H9 (cell line): ENCODE data around the gene CTH. TPM values are rescaled to one million over a fixed set of nuclear protein-coding genes. Genes with fewer than 3 reads are reported as not detected.

Source experiments
- DNase-seq: peaks from one replicate; pipeline ENCODE4 v3.0.0-alpha.2; 2017
- H2AFZ ChIP-seq: one replicate; pipeline ENCODE4 v1.6.1; 2013; ENCODE audit warnings: mild to moderate bottlenecking, low read length, control low read depth, moderate library complexity
- H2AK5ac ChIP-seq: 2 replicates; pipeline ENCODE4 v1.6.1; 2013; ENCODE audit warnings: low read length, control low read depth, mixed read lengths; ENCODE audit not compliant: insufficient read length
- H2BK120ac ChIP-seq: one replicate; pipeline ENCODE4 v1.6.1; 2013; ENCODE audit warnings: low read depth, mild to moderate bottlenecking, low read length, control low read depth, inconsistent platforms; ENCODE audit not compliant: poor library complexity, severe bottlenecking
- H2BK12ac ChIP-seq: 2 replicates; pipeline ENCODE4 v1.6.1; 2013; ENCODE audit warnings: low read length, control low read depth, mixed read lengths, low read depth; ENCODE audit not compliant: insufficient read length
- H2BK15ac ChIP-seq: 2 replicates; pipeline ENCODE4 v1.6.1; 2013; ENCODE audit warnings: low read depth, low read length, control low read depth
- H2BK20ac ChIP-seq: one replicate; pipeline ENCODE4 v1.6.1; 2013; ENCODE audit warnings: low read depth, mild to moderate bottlenecking, low read length, control low read depth, inconsistent platforms; ENCODE audit not compliant: poor library complexity, severe bottlenecking
- H2BK5ac ChIP-seq: 2 replicates; pipeline ENCODE4 v1.6.1; 2013; ENCODE audit warnings: low read length, control low read depth, mixed read lengths; ENCODE audit not compliant: insufficient read length
- H3K14ac ChIP-seq: 2 replicates; pipeline ENCODE4 v1.6.1; 2013; ENCODE audit warnings: low read length, control low read depth; ENCODE audit not compliant: insufficient read depth
- H3K18ac ChIP-seq: 2 replicates; pipeline ENCODE4 v1.6.1; 2013; ENCODE audit warnings: low read depth, mild to moderate bottlenecking, mixed read lengths, low read length, control low read depth; ENCODE audit not compliant: insufficient read length
- H3K23ac ChIP-seq: 2 replicates; pipeline ENCODE4 v1.6.1; 2013; ENCODE audit warnings: low read length, control low read depth, mixed read lengths, low read depth; ENCODE audit not compliant: insufficient read length
- H3K23me2 ChIP-seq: 2 replicates; pipeline ENCODE4 v1.6.1; 2013; ENCODE audit warnings: low read depth, mild to moderate bottlenecking, mixed read lengths, low read length, control low read depth; ENCODE audit not compliant: insufficient read length, poor library complexity, severe bottlenecking
- H3K27ac ChIP-seq: 2 replicates; pipeline ENCODE4 v1.5.1; 2013; ENCODE audit warnings: low read length, control low read depth, mixed read lengths, low read depth; ENCODE audit not compliant: insufficient read length
- H3K27me3 ChIP-seq: 2 replicates; pipeline ENCODE4 v1.6.1; 2013; ENCODE audit warnings: low read length, control low read depth, inconsistent platforms; ENCODE audit not compliant: insufficient read depth
- H3K4ac ChIP-seq: 2 replicates; pipeline ENCODE4 v1.6.1; 2013; ENCODE audit warnings: low read depth, mild to moderate bottlenecking, control low read depth, inconsistent platforms, low read length, moderate library complexity
- H3K4me1 ChIP-seq: 2 replicates; pipeline ENCODE4 v1.6.1; 2013; ENCODE audit warnings: low read length, control low read depth, inconsistent platforms; ENCODE audit not compliant: insufficient read depth
- H3K4me2 ChIP-seq: 2 replicates; pipeline ENCODE4 v1.6.1; 2013; ENCODE audit warnings: low read length, control low read depth, mixed read lengths; ENCODE audit not compliant: insufficient read length, insufficient read depth
- H3K56ac ChIP-seq: 2 replicates; pipeline ENCODE4 v1.6.1; 2013; ENCODE audit warnings: low read depth, mild to moderate bottlenecking, mixed read lengths, low read length, control low read depth; ENCODE audit not compliant: insufficient read length
- H3K79me1 ChIP-seq: 2 replicates; pipeline ENCODE4 v1.6.1; 2013; ENCODE audit warnings: low read depth, mild to moderate bottlenecking, moderate library complexity, low read length, control low read depth, inconsistent platforms; ENCODE audit not compliant: insufficient read depth, poor library complexity, severe bottlenecking
- H3K79me2 ChIP-seq: 2 replicates; pipeline ENCODE4 v1.6.1; 2013; ENCODE audit warnings: low read length, control low read depth, inconsistent platforms; ENCODE audit not compliant: insufficient read depth
- H3K9ac ChIP-seq: 2 replicates; pipeline ENCODE4 v1.6.1; 2013; ENCODE audit warnings: low read length, control low read depth, mixed read lengths; ENCODE audit not compliant: insufficient read length; ENCODE audit errors: extremely low read depth
- H3K9me3 ChIP-seq: one replicate; pipeline ENCODE4 v1.6.1; 2013; ENCODE audit warnings: low read depth, low read length, inconsistent platforms; ENCODE audit not compliant: control insufficient read depth
- H3T11ph ChIP-seq: one replicate; pipeline ENCODE4 v1.6.1; 2013; ENCODE audit warnings: mild to moderate bottlenecking, low read length, control low read depth, inconsistent platforms
- H4K20me1 ChIP-seq: one replicate; pipeline ENCODE4 v1.6.1; 2013; ENCODE audit not compliant: control insufficient read depth, insufficient read length, insufficient read depth
- H4K5ac ChIP-seq: 2 replicates; pipeline ENCODE4 v1.6.1; 2013; ENCODE audit warnings: low read depth, mild to moderate bottlenecking, mixed read lengths, low read length, control low read depth; ENCODE audit not compliant: insufficient read length
- H4K8ac ChIP-seq: replicated peaks from 2 replicates; pipeline ENCODE4 v1.6.1; 2013; ENCODE audit warnings: low read length, control low read depth, mixed read lengths, low read depth; ENCODE audit not compliant: insufficient read length
- H4K91ac ChIP-seq: 2 replicates; pipeline ENCODE4 v1.6.1; 2013; ENCODE audit warnings: low read depth, mild to moderate bottlenecking, moderate library complexity, mixed read lengths, low read length, control low read depth; ENCODE audit not compliant: insufficient read length
- H3K27ac Mint-ChIP-seq, 3 experiments: 2 replicates in 2 of 3; 3 replicates in 1 of 3; pipeline ENCODE4 v1.8.0; 2020 to 2021; ENCODE audit warnings: mixed read lengths in 3 of 3, mild to moderate bottlenecking in 1 of 3, moderate library complexity in 1 of 3
- H3K27me3 Mint-ChIP-seq: 2 replicates; pipeline ENCODE4 v1.8.0; 2021; ENCODE audit warnings: low read depth, mild to moderate bottlenecking, moderate library complexity, mixed read lengths
- H3K36me3 Mint-ChIP-seq, 3 experiments: 2 replicates in 2 of 3; 3 replicates in 1 of 3; pipeline ENCODE4 v1.8.0; 2020 to 2021; ENCODE audit warnings: low read depth in 3 of 3, mixed read lengths in 3 of 3; ENCODE audit not compliant: insufficient read depth in 1 of 3
- H3K4me1 Mint-ChIP-seq, 2 experiments: 2 replicates each; pipeline ENCODE4 v1.8.0; 2020; ENCODE audit warnings: mixed read lengths in 2 of 2
- H3K4me3 Mint-ChIP-seq, 2 experiments: 2 replicates in 1 of 2; 3 replicates in 1 of 2; pipeline ENCODE4 v1.8.0; 2020 to 2021; ENCODE audit warnings: mild to moderate bottlenecking in 2 of 2, mixed read lengths in 2 of 2, moderate library complexity in 1 of 2
- H3K9me3 Mint-ChIP-seq, 2 experiments: 2 replicates in 1 of 2; 3 replicates in 1 of 2; pipeline ENCODE4 v1.8.0; 2020; ENCODE audit warnings: mild to moderate bottlenecking in 2 of 2, mixed read lengths in 2 of 2, moderate library complexity in 1 of 2
- WGBS: extraction: QIAGEN DNeasy Blood & Tissue Kit; methylation state at CpG from one replicate; pipeline ENCODE4 v1.1.7; 2013; ENCODE audit warnings: missing lambda C conversion rate, low lambda C conversion rate, mixed read lengths; ENCODE audit not compliant: insufficient read length; ENCODE audit errors: extremely low coverage; 5-methylcytosine and 5-hydroxymethylcytosine counted together
- total RNA-seq: library from RNA; stranded (reverse); gene quantifications from 2 replicates; pipeline ENCODE4 v1.2.1, GENCODE V29; 2021
- TF ChIP-seq, protein P1 (sequence below): fragments of 200-600 bp; sonication (generic); conservative IDR thresholded peaks from 3 replicates; pipeline ENCODE4 v1.8.0; 2021; ENCODE audit warnings: antibody characterized with exemption, mild to moderate bottlenecking

CTH gene
- total RNA-seq, 1 experiment from 2014 or later: 15.5 TPM

DNA sequence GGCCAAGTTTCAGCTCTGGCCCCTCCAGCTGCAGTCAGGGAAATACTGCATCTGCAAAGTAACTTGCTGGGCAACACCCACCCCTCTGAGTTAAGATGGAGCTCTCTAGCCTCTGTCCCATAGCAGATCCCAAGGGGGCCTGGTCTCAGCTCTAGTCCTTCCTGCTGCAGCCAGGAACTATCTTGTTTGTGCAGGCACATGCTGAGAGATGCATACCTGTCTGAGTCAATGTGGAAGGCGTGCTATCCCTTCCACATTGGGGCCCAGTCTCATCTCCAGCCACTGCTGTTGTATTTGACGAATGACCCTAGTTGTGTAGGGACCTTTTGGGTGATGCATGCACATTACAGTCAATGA, 76.4 kb downstream of the CTH start:
- WGBS: no CpG with 5 or more reads among the region's 2 CpGs
- Histone ChIP-seq H2AK5ac (no peak overlapping the region), H3K14ac (no peak overlapping the region), H3K27me3 (no peaks in the 10 kb centered on the region), H3K79me1 (no peaks in the 10 kb centered on the region), H2BK20ac (no peak overlapping the region), H3K18ac (no peak overlapping the region), H3K79me2 (no peaks in the 10 kb centered on the region), H2AFZ (no peak overlapping the region), H2BK5ac (no peak overlapping the region), H2BK15ac (no peak overlapping the region), H3K4ac (no peak overlapping the region), H3K4me1 (no peaks in the 10 kb centered on the region), H3K56ac (no peak overlapping the region), H3K23me2 (no peaks in the 10 kb centered on the region), H4K20me1 (no peaks in the 10 kb centered on the region), H3K9ac (no peak overlapping the region), H3T11ph (no peak overlapping the region), H2BK120ac (no peak overlapping the region), H3K4me2 (no peak overlapping the region), H4K8ac (no peak overlapping the region), H4K91ac (no peak overlapping the region), H3K23ac (no peak overlapping the region), H3K9me3 (no peaks in the 10 kb centered on the region), H3K27ac (no peak overlapping the region), H2BK12ac (no peak overlapping the region), H4K5ac (no peak overlapping the region)
- no peaks in the 10 kb centered on the region for H3K4me1 Mint-ChIP-seq
- H3K4me3 Mint-ChIP-seq: no peak overlapping the region
- no peaks in the 10 kb centered on the region for H3K36me3 Mint-ChIP-seq
- TF ChIP-seq, protein P1, sequence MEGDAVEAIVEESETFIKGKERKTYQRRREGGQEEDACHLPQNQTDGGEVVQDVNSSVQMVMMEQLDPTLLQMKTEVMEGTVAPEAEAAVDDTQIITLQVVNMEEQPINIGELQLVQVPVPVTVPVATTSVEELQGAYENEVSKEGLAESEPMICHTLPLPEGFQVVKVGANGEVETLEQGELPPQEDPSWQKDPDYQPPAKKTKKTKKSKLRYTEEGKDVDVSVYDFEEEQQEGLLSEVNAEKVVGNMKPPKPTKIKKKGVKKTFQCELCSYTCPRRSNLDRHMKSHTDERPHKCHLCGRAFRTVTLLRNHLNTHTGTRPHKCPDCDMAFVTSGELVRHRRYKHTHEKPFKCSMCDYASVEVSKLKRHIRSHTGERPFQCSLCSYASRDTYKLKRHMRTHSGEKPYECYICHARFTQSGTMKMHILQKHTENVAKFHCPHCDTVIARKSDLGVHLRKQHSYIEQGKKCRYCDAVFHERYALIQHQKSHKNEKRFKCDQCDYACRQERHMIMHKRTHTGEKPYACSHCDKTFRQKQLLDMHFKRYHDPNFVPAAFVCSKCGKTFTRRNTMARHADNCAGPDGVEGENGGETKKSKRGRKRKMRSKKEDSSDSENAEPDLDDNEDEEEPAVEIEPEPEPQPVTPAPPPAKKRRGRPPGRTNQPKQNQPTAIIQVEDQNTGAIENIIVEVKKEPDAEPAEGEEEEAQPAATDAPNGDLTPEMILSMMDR: no peak
- peak; percentile 32 for DNase-seq
- no peaks in the 10 kb centered on the region for H3K9me3 Mint-ChIP-seq
- H3K27ac Mint-ChIP-seq: no peak overlapping the region
- H3K27me3 Mint-ChIP-seq: no peaks in the 10 kb centered on the region
